ENCODE data around the gene PAK1.

The PAK1 gene

DNA sequence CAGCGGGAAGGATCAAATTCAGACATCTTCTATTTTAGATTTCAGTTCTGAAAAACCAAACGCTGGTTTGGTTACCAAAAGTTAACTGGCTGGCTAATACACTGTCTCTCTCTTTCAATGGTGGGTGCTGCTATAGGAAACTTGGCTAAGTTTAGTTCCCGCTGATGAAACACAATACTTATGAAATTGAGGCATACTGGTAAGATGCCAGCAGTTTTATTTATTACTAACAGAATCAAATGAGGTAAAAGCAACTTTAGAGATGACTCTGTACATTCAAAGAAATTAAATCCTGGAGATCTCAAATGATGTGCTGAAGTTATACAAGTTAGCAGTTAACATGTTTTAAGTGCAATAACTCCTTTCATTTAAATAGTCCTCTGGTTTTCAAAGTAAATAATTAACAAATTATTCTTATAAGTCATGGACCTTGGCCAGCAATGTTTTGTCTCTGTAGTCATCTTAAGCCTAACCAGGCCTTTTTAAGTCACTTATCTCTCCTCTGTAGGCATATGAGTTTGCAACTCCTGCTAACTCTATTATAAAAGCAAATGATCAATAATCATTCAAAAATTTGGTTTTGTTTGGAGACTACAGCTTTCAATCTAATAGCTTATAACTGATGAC is 54.8 kb downstream of the PAK1 start:
- Histone ChIP-seq H3K27me3 (replicated peaks; ENCODE audit: control insufficient read depth, insufficient read depth, low read length) (no peaks in the 10 kb centered on the region), H3K4me3 (replicated peaks; ENCODE audit: low read depth, low read length) (no peak overlapping the region), H3K36me3 (ENCODE audit: control insufficient read depth, insufficient read depth, low read length) (no peaks in the 10 kb centered on the region; the same call in 1 of the 2 replicates)
- TF ChIP-seq, protein P1, sequence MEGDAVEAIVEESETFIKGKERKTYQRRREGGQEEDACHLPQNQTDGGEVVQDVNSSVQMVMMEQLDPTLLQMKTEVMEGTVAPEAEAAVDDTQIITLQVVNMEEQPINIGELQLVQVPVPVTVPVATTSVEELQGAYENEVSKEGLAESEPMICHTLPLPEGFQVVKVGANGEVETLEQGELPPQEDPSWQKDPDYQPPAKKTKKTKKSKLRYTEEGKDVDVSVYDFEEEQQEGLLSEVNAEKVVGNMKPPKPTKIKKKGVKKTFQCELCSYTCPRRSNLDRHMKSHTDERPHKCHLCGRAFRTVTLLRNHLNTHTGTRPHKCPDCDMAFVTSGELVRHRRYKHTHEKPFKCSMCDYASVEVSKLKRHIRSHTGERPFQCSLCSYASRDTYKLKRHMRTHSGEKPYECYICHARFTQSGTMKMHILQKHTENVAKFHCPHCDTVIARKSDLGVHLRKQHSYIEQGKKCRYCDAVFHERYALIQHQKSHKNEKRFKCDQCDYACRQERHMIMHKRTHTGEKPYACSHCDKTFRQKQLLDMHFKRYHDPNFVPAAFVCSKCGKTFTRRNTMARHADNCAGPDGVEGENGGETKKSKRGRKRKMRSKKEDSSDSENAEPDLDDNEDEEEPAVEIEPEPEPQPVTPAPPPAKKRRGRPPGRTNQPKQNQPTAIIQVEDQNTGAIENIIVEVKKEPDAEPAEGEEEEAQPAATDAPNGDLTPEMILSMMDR (IDR thresholded peaks at IDR 0.05; ENCODE audit: insufficient read depth, low read length, poor library complexity, severe bottlenecking), result no peak
- no peak for DNase-seq (ENCODE audit: extremely low read depth, insufficient read length)

DNA sequence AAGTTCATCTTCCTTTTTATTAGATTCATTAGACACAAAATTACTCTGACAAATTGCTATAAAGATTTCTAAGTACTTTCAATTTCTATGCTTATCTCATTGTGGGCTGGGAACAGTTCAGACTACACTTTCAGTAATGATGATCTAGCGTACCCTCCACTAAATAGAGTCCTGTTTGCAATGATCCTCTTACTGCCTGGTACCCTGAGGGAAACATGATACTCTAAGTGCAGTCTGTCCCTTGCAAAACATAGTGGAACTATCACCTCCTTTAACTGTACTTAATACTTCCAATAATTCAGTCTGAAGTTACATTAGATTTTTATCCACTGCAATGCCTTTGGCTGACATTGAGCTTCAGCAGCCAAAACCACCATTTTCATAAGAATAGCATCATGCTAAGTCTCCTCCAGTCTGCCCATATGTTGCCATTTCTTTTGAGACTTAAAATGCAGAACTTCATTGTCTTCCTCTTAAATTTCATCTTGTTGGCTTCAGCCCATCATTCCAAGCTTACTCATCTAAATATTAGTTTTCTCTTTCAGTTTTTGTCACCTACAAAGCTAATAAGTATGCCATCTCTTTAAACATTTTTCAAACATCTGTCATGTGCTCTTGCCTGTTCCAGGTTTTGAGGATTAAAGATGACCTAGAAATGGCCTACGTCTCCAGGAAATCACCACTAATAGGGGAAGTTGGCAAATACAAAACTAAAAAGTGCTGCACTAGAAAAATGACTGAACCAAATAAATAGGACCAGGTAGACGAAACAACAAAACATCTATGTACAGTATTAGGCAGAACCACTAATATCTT is 55.5 kb downstream of the PAK1 start:
- TF ChIP-seq, protein P1 (IDR thresholded peaks at IDR 0.05; ENCODE audit: insufficient read depth, low read length, poor library complexity, severe bottlenecking), result no peak
- no peak for DNase-seq (ENCODE audit: extremely low read depth, insufficient read length)
- Histone ChIP-seq H3K36me3 (ENCODE audit: control insufficient read depth, insufficient read depth, low read length) (no peaks in the 10 kb centered on the region; the same call in 1 of the 2 replicates), H3K4me3 (replicated peaks; ENCODE audit: low read depth, low read length) (no peak overlapping the region), H3K27me3 (replicated peaks; ENCODE audit: control insufficient read depth, insufficient read depth, low read length) (no peaks in the 10 kb centered on the region)

DNA sequence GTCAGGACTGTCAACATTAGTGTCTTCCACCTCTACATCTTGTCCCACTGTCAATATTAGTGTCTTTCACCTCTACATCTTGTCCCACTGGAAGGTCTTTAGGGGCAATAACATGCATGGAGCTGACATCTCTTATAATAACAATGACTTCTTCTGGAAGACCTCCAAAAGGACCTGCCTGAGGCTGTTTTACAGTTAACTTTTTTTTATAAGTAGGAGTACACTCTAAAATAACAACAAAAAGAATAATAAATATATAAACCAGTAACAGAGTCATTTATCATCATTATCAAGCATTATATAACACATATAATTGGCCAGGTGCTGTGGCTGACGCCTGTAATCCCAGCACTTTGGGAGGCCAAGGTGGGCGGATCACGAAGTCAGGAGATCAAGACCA is 57.5 kb downstream of the PAK1 start:
- no peaks in the 10 kb centered on the region; the same call in 1 of the 2 replicates for H3K36me3 ChIP-seq (ENCODE audit: control insufficient read depth, insufficient read depth, low read length)
- DNase-seq (ENCODE audit: extremely low read depth, insufficient read length), result no peak
- H3K4me3 ChIP-seq (replicated peaks; ENCODE audit: low read depth, low read length), result no peak overlapping the region
- H3K27me3 ChIP-seq (replicated peaks; ENCODE audit: control insufficient read depth, insufficient read depth, low read length), result no peaks in the 10 kb centered on the region
- TF ChIP-seq, protein P1 (IDR thresholded peaks at IDR 0.05; ENCODE audit: insufficient read depth, low read length, poor library complexity, severe bottlenecking), result no peak

DNA sequence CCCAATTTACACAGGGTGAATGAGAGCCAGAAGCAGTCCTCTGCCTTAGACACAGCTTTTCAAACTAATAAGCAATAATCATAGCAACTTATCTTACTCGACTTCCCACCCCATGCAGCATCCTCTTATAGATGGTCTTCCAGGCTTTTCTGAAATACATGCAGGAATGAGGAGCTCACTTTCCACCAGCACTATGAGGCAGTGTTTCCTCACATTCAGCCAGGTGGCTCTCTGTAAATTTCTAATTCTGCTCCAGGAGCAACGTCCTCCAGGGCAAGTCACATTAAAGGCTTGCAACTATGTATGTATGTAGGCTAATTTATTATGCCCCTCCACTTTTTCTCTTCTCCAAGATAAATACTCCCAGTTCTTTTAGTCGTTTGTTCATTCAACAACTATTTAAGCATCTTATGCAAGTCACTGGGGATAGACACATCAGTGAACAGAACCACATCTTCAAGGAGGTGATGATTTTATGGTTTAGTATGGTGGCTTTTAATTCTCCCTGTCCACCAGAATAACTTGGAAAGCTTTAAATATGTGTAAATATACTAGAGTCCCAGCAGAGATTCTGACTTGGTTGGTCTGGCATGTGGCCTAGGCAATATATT is 59.9 kb downstream of the PAK1 start:
- no peak overlapping the region for H3K4me3 ChIP-seq (replicated peaks; ENCODE audit: low read depth, low read length)
- TF ChIP-seq, protein P1 (IDR thresholded peaks at IDR 0.05; ENCODE audit: insufficient read depth, low read length, poor library complexity, severe bottlenecking), result no peak
- no peak for DNase-seq (ENCODE audit: extremely low read depth, insufficient read length)
- no peaks in the 10 kb centered on the region for H3K36me3 ChIP-seq (ENCODE audit: control insufficient read depth, insufficient read depth, low read length)
- H3K27me3 ChIP-seq (replicated peaks; ENCODE audit: control insufficient read depth, insufficient read depth, low read length), result no peaks in the 10 kb centered on the region

DNA sequence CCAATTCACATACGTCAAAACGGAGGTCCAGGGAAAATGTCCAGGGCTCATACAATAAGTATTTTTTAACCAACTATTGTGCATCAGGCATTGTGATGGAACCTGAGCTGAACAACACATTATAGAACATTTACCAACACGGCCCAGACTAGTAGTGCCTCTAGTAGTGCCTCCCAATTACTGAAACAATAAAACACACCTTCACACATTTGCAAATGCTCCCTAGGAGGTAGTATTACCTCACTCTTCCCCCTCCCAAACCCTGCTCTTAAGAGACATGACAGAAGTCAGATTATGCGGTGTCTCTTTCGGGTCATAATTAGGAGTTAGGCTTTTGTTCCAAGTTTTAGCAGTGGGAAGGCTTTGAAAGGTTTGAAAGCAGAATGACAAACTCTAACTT is 61.1 kb downstream of the PAK1 start:
- Histone ChIP-seq H3K4me3 (replicated peaks; ENCODE audit: low read depth, low read length) (no peak overlapping the region), H3K27me3 (replicated peaks; ENCODE audit: control insufficient read depth, insufficient read depth, low read length) (no peaks in the 10 kb centered on the region), H3K36me3 (ENCODE audit: control insufficient read depth, insufficient read depth, low read length) (no peaks in the 10 kb centered on the region; the same call in 1 of the 2 replicates)
- TF ChIP-seq, protein P1 (IDR thresholded peaks at IDR 0.05; ENCODE audit: insufficient read depth, low read length, poor library complexity, severe bottlenecking), result no peak
- no peak for DNase-seq (ENCODE audit: extremely low read depth, insufficient read length)
